GM21360 (cell line): ENCODE results near the gene PURB.
A peak's percentile ranks its signal among the peaks of the same experiment; 100 is the strongest.
"Not testable (repeated sequence)": the region's sequence is repeated elsewhere in the genome, so short reads cannot be mapped to it uniquely, and the experiment has no call there.

ENCODE experiments used
- ATAC-seq: cut with Tn5 transposase; IDR thresholded peaks from one replicate; pipeline ENCODE4 v1.9.1; 2021; ENCODE audit warnings: mild to moderate bottlenecking, moderate library complexity; ENCODE audit not compliant: unreplicated experiment

Gene PURB

GRCh38 chr7:44893710-44894234, 8.4 kb upstream of the PURB start:
- ATAC-seq = no peak

- ATAC-seq = no peak
Measured at GRCh38 chr7:44891791-44892190, 6.5 kb upstream of the PURB start.

GRCh38 chr7:44891372-44891771, 6.0 kb upstream of the PURB start:
- no peak for ATAC-seq

GRCh38 chr7:44889086-44889781, 3.9 kb upstream of the PURB start:
- no peak for ATAC-seq

GRCh38 chr7:44887293-44887692, 2.0 kb upstream of the PURB start:
- no peak for ATAC-seq

- peak; percentile 17 for ATAC-seq
Measured at GRCh38 chr7:44884621-44885393, 523 bp downstream of the PURB start.

- no peak for ATAC-seq
Measured at GRCh38 chr7:44883961-44884620, 1.2 kb downstream of the PURB start.

- no peak for ATAC-seq
Measured at GRCh38 chr7:44882899-44883298, 2.4 kb downstream of the PURB start.

GRCh38 chr7:44881610-44882009, 3.7 kb downstream of the PURB start:
- ATAC-seq = no peak

- ATAC-seq = no peak
Measured at GRCh38 chr7:44881066-44881600, 4.2 kb downstream of the PURB start.

- ATAC-seq = no peak
Measured at GRCh38 chr7:44880317-44881018, 4.9 kb downstream of the PURB start.

- ATAC-seq = no peak
Measured at GRCh38 chr7:44876393-44876792, 8.9 kb downstream of the PURB start.

GRCh38 chr7:44875241-44875640, 10.1 kb downstream of the PURB start:
- ATAC-seq = no peak

- ATAC-seq = no peak
Measured at GRCh38 chr7:44872787-44873186, 12.5 kb downstream of the PURB start.

- not testable (repeated sequence) for ATAC-seq
Measured at GRCh38 chr7:44871918-44872317, 13.4 kb downstream of the PURB start.

GRCh38 chr7:44870780-44871179, 14.6 kb downstream of the PURB start:
- not testable (repeated sequence) for ATAC-seq

- not testable (repeated sequence) for ATAC-seq
Measured at GRCh38 chr7:44870336-44870735, 15.0 kb downstream of the PURB start.

GRCh38 chr7:44867073-44867995, 18.0 kb downstream of the PURB start:
- ATAC-seq = no peak

- not testable (repeated sequence) for ATAC-seq
Measured at GRCh38 chr7:44861949-44862348, 23.4 kb downstream of the PURB start.

GRCh38 chr7:44858161-44858560, 27.2 kb downstream of the PURB start:
- ATAC-seq = no peak
